IPS-15b (cell line): ENCODE data around the gene KIAA1549.

Experiments used
- H3K27me3 ChIP-seq: one replicate; pipeline ENCODE4 v1.6.1; 2013; ENCODE audit warnings: low read length; ENCODE audit not compliant: control insufficient read depth, insufficient read depth
- H3K36me3 ChIP-seq: one replicate; pipeline ENCODE4 v1.6.1; 2013; ENCODE audit warnings: low read length; ENCODE audit not compliant: control insufficient read depth, insufficient read depth
- H3K4me1 ChIP-seq: one replicate; pipeline ENCODE4 v1.6.1; 2013; ENCODE audit warnings: mild to moderate bottlenecking, low read length; ENCODE audit not compliant: control insufficient read depth, insufficient read depth
- H3K4me3 ChIP-seq: one replicate; pipeline ENCODE4 v1.5.1; 2013; ENCODE audit warnings: low read depth, low read length
- H3K9ac ChIP-seq: one replicate; pipeline ENCODE4 v1.6.1; 2013; ENCODE audit warnings: low read depth, mild to moderate bottlenecking, low read length
- H3K9me3 ChIP-seq: one replicate; pipeline ENCODE4 v1.6.1; 2013; ENCODE audit warnings: mild to moderate bottlenecking, low read length; ENCODE audit not compliant: control insufficient read depth, insufficient read depth

Gene KIAA1549

DNA sequence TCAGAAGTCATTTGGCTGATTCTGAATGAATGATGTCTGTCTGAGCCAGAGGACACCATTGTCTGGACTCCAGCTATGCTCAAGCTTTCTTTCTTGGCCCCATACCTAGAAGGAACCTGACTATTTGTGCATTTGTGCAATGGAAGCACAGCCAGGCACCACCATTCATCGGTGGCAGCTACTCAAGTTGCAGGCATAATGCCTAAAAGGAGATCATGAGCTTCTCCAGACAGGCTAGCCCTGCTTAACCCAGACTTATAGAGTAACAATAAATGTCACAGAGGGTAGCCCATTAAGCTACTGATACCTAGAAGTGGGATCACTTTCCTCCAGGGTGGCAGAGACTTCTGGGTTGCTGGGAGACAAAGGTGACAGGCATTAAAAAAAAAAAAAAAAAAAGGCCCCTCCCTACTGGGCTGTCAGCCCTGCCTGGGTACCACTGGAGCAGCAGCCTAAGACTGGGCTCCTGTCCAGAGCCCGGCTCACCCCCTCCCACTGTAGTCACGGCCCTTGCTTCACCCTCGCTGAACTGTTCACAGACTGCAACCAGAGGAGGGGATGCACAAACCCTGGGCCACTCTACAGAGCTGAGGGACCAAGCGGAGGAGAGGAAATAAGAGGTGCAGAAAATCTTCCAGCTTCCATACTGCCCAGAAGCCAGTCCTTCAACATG is 107.8 kb downstream of the KIAA1549 start:
- no peak overlapping the region for H3K4me3 ChIP-seq
- no peak overlapping the region for H3K9ac ChIP-seq
- H3K4me1 ChIP-seq: no peaks in the 10 kb centered on the region
- peaks cover 2% of the 10 kb centered on the region for H3K36me3 ChIP-seq
- no peaks in the 10 kb centered on the region for H3K27me3 ChIP-seq
- H3K9me3 ChIP-seq: no peaks in the 10 kb centered on the region

DNA sequence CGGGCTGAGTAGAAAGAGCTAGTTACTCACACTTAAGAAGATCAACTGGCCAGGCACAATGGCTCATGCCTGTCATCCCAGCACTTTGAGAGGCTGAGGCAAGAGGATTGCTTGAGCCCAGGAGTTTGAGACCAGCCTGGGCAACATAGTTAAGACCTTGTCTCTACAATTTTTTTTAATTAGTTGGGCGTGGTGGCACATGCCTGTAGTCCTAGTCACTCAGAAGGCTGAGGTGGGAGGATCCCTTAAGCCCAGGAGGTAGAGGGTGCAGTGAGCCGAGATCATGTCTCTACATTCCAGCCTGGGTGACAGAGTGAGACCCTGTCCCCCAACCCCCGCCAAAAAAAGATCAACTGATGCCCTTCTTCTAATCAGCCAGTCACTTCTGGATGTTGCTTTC is 108.6 kb downstream of the KIAA1549 start:
- no peak overlapping the region for H3K4me3 ChIP-seq
- H3K9ac ChIP-seq: no peak overlapping the region
- H3K4me1 ChIP-seq: no peaks in the 10 kb centered on the region
- no peaks in the 10 kb centered on the region for H3K9me3 ChIP-seq
- peaks cover 5% of the 10 kb centered on the region for H3K36me3 ChIP-seq
- no peaks in the 10 kb centered on the region for H3K27me3 ChIP-seq

DNA sequence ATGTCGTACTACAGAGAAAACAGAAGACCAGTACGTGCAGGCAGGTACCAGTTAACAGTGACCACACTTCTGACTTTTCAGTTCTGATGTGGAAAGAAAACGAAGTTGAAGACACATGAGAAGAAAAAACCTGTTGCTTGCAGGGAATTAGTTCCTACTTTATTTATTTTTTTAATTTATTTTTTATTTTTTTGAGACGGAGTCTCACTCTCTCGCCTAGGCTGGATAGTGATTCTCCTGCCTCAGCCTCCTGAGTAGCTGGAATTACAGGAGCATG is 109.4 kb downstream of the KIAA1549 start:
- Histone ChIP-seq H3K4me1 (no peaks in the 10 kb centered on the region), H3K9me3 (no peaks in the 10 kb centered on the region)

DNA sequence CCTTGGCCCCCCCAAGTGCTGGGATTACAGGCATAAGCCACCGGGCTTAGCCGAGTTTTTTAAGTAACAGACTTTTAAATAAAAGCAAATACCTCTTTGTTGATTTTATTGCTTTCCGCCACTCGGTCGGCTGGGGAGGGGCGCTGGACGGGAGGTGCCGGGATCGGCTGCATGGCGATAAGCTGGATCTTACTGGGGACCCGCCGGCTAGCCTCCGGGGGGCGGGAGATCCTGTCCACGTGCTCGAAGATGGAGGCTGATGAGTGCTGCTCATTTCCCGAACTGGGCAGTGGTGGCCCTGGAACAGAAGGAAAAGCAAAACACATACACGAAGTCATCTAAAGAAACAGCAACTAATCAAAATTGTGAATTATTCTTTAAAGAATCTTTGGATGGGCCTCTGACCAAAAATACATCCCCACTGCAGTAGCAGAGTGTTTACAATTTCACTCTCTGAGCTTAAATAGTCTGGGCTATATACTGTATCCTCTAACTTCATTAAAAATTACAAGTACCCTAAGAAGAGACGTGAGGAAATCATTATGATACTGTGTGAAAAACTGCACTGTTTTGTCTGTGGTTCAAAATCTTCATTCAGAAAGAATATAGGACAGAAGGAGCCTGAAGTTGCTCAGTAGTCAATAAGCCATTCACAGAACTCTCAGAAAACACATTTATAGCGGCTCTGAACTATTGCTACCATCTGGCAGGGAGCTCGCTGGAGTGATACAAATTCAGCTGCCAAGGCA is 110.0 kb downstream of the KIAA1549 start:
- Histone ChIP-seq H3K9ac (no peak overlapping the region), H3K36me3 (peaks cover 4% of the 10 kb centered on the region), H3K9me3 (no peaks in the 10 kb centered on the region), H3K4me3 (no peak overlapping the region), H3K27me3 (no peaks in the 10 kb centered on the region), H3K4me1 (no peaks in the 10 kb centered on the region)

More for the DNA sequence above, 109.4 kb downstream of the KIAA1549 start:
- H3K9ac ChIP-seq: no peak overlapping the region
- H3K4me3 ChIP-seq: no peak overlapping the region
- H3K36me3 ChIP-seq: peaks cover 5% of the 10 kb centered on the region
- no peaks in the 10 kb centered on the region for H3K27me3 ChIP-seq

DNA sequence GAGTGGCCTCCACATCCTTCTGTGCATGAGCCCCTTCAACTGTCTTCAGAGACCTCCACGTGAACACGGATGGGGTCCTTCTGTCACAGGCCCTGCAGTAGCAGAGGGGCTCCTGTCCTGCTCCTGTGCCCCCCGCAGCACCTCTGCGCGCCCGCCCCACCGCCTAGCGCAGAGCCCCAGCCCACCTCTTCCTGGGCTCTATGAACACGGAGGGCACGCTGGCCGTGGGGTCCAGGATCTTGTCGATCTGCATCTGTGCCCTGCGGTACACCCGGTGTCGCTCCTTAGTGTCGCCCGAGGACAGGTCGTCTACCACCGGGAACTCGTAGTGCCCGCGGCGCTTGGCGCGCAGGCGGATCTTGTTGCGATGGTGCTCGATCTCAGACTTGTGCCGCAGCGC is 111.8 kb downstream of the KIAA1549 start:
- H3K4me3 ChIP-seq: no peak overlapping the region
- peaks cover 7% of the 10 kb centered on the region for H3K36me3 ChIP-seq
- no peaks in the 10 kb centered on the region for H3K4me1 ChIP-seq
- H3K9me3 ChIP-seq: no peaks in the 10 kb centered on the region
- H3K27me3 ChIP-seq: no peaks in the 10 kb centered on the region
- H3K9ac ChIP-seq: no peak overlapping the region

DNA sequence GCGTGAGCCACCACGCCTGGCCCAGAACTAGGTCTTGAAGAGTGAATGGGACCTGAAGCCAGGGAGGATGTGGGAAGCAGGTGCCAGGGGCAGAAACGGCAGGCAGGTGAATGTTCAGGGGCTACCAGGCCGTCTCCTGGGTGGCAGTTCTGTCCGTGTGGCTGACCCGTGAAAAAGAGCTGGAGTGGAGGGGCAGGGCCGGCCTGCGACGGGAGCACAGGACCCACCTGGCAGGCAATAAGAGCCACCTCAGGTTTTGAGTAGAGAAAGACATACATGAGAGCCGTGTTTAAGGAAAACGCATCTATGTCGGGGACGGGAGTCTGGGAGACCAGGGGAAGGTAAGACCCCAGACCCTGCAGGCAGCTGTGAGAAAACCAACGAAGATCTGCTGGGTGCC is 112.5 kb downstream of the KIAA1549 start:
- H3K36me3 ChIP-seq: peaks cover 11% of the 10 kb centered on the region
- H3K9me3 ChIP-seq: no peaks in the 10 kb centered on the region
- no peak overlapping the region for H3K4me3 ChIP-seq
- H3K4me1 ChIP-seq: no peaks in the 10 kb centered on the region
- H3K9ac ChIP-seq: no peak overlapping the region
- H3K27me3 ChIP-seq: no peaks in the 10 kb centered on the region

DNA sequence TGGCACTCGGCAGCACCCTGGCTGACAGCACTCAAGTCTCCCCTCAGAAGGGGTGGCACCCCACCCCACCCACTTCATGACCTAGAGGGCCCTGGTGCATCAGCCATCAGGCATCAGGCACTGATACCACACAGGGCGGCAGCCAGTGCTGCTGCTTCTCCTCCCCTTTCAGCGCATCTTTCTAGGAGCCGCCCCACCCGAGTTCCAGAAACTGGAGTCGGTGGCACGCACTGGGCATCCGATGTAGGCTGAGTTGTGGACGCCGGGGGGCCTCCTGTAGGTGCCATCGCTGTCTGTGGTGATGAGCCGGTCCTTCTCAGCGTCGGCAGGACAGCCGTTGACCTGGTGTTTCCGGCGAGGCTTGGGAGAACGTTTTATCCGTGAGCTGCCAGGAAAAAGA is 113.4 kb downstream of the KIAA1549 start:
- Histone ChIP-seq H3K9ac (no peak overlapping the region), H3K9me3 (no peaks in the 10 kb centered on the region), H3K36me3 (peaks cover 11% of the 10 kb centered on the region), H3K27me3 (no peaks in the 10 kb centered on the region), H3K4me1 (no peaks in the 10 kb centered on the region), H3K4me3 (no peak overlapping the region)

DNA sequence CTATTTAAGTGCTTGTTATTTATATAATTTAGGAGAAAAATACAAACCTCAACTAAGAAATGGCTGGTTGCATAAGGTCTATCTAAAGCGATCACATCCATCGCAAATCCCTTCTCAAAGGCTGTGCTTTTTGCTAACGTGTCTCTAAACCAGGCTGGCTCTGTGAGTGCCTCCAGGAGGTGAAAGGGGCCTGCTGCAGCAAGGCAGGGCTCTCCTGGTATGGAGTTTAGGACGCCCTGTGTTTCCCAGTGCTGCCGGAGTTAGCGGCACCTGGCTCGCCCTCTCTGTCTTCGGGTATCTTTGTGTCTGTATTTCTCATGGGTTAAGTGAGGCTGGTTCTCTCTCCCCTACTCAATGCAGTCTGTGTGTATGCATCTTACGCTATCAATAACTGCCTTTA is 114.8 kb downstream of the KIAA1549 start:
- no peaks in the 10 kb centered on the region for H3K27me3 ChIP-seq
- no peaks in the 10 kb centered on the region for H3K9me3 ChIP-seq
- no peak overlapping the region for H3K9ac ChIP-seq
- no peaks in the 10 kb centered on the region for H3K4me1 ChIP-seq
- peaks cover 11% of the 10 kb centered on the region for H3K36me3 ChIP-seq
- H3K4me3 ChIP-seq: no peak overlapping the region

DNA sequence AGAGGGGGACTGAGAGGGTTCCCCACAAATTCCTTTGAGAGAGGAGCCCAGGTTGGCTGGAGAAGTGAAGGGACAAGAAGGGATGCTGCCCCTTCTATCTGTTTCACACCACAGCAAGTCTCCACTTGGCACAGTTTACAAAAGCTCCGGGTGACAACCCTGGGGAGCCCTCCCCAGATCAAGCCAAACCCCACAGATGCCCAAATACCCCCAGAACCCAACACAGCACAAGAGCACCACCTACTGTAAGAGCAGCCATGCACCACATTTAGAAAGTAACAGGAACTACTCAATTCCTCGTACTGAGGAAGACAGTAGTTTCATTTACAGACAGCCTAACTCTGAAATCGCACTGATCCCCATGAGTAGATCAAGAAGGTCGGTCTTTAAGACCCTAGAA is 115.3 kb downstream of the KIAA1549 start:
- no peaks in the 10 kb centered on the region for H3K9me3 ChIP-seq
- H3K4me1 ChIP-seq: no peaks in the 10 kb centered on the region

DNA sequence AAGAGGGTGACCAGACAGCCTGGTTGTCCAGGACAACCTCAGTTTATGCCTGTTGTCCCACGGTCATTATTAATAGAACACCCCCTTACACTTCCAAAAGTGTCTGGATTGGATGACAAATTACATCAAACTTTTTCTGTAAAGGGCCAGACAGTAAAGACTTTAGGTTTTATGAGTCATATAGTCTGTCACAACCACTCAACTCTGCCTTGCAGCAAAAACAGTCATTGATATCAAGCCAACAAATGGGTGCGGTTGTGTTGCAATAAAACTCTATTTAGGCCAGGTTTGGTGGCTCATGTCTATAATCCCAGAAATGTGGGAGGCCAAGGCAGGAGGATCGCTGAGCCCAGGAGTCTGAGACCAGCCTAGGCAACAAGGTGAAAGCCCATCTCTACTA is 116.5 kb downstream of the KIAA1549 start:
- no peaks in the 10 kb centered on the region for H3K9me3 ChIP-seq
- peaks cover 14% of the 10 kb centered on the region for H3K36me3 ChIP-seq
- H3K9ac ChIP-seq: no peak overlapping the region
- no peaks in the 10 kb centered on the region for H3K4me1 ChIP-seq
- H3K27me3 ChIP-seq: no peaks in the 10 kb centered on the region
- no peak overlapping the region for H3K4me3 ChIP-seq

More for the DNA sequence above, 115.3 kb downstream of the KIAA1549 start:
- no peaks in the 10 kb centered on the region for H3K27me3 ChIP-seq
- H3K9ac ChIP-seq: no peak overlapping the region
- no peak overlapping the region for H3K4me3 ChIP-seq
- peaks cover 14% of the 10 kb centered on the region for H3K36me3 ChIP-seq

DNA sequence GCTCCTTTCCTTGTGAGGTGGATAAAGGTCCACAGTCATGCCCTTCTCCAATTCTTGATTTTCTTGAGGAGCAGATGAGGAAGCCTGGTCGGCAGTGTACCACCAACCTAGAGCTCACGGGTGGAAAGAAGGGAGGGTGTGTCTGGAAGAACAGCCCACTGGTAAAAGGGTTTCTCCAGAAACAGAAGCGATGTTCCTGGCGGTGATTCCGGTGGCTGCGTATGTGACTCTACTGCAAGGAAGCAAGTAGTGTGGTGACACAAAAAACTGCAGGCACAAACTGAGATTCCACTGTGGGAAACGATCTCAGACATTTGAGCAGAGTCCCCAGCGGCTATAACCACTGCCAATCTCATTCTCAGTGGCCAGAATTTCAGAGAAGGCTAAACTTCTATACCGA is 117.3 kb downstream of the KIAA1549 start:
- no peaks in the 10 kb centered on the region for H3K27me3 ChIP-seq
- peaks cover 14% of the 10 kb centered on the region for H3K36me3 ChIP-seq
- H3K4me1 ChIP-seq: no peaks in the 10 kb centered on the region
- H3K4me3 ChIP-seq: no peak overlapping the region
- H3K9ac ChIP-seq: no peak overlapping the region
- H3K9me3 ChIP-seq: no peaks in the 10 kb centered on the region

DNA sequence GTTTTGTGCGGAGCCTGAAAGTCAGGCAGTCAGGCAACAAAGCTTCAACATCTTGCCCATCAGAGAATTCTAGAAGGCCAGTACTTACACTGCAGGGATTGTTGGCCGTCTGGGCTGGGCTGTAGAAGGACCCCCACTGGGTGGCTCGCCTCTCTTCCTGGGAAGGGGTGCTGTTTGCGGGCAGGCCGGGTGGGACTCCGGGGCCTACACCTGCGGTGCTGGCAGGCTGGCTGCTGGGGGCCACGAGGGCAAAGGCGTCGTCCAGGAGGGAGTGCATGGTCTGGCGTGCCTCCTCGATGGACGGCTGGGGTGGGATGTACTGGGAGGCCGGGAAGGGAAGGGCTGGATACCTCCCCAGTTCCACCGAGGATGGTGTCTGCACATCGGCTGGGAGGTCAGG is 120.1 kb downstream of the KIAA1549 start:
- H3K36me3 ChIP-seq: peaks cover 8% of the 10 kb centered on the region
- H3K4me3 ChIP-seq: no peak overlapping the region
- peaks cover 5% of the 10 kb centered on the region for H3K9me3 ChIP-seq

More for the DNA sequence above, 120.1 kb downstream of the KIAA1549 start:
- H3K4me1 ChIP-seq: no peaks in the 10 kb centered on the region
- no peaks in the 10 kb centered on the region for H3K27me3 ChIP-seq
- H3K9ac ChIP-seq: no peak overlapping the region
